Measurements from ENCODE around the gene RPL11.
"Not testable (repeated sequence)": the region's sequence is repeated elsewhere in the genome, so short reads cannot be mapped to it uniquely, and the experiment has no call there.

The RPL11 gene

DNA sequence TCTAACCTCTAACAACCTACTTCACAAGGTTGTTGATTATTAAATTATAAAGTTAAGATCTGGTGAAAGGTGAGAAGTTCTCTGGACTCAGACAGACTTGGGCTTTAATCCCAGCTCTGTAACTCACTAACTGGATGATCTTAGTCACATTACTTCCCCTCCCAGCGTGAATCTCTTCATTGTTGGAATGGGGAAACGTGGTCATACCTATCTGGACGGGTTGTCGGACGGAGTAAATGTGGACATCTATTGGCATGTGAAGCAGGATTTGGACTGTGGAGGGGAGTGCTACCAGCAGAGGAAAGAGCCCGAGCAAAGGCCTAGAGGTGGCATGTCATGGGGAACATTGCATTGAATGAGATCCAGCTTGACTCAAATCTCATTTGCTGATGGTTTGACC is 45.1 kb upstream of the RPL11 start:
- Mint-ChIP-seq H3K36me3 (ENCODE audit: low read depth) (no peaks in the 10 kb centered on the region), H3K9me3 (no peaks in the 10 kb centered on the region), H3K4me3 (no peak overlapping the region), H3K4me1 (peaks cover 28% of the 10 kb centered on the region), H3K27me3 (ENCODE audit: low read depth) (no peaks in the 10 kb centered on the region), H3K27ac (peak overlapping the region in 1 of 3 experiments; percentile 93)
- TF ChIP-seq, protein P1, sequence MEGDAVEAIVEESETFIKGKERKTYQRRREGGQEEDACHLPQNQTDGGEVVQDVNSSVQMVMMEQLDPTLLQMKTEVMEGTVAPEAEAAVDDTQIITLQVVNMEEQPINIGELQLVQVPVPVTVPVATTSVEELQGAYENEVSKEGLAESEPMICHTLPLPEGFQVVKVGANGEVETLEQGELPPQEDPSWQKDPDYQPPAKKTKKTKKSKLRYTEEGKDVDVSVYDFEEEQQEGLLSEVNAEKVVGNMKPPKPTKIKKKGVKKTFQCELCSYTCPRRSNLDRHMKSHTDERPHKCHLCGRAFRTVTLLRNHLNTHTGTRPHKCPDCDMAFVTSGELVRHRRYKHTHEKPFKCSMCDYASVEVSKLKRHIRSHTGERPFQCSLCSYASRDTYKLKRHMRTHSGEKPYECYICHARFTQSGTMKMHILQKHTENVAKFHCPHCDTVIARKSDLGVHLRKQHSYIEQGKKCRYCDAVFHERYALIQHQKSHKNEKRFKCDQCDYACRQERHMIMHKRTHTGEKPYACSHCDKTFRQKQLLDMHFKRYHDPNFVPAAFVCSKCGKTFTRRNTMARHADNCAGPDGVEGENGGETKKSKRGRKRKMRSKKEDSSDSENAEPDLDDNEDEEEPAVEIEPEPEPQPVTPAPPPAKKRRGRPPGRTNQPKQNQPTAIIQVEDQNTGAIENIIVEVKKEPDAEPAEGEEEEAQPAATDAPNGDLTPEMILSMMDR (IDR thresholded peaks at IDR 0.05; ENCODE audit: unreplicated experiment in 3 of 3) = no peak

GRCh38 chr1:23648576-23648975 is 43.0 kb upstream of the RPL11 start:
- TF ChIP-seq, protein P1 (IDR thresholded peaks at IDR 0.05; ENCODE audit: unreplicated experiment in 3 of 3) = no peak
- Mint-ChIP-seq H3K9me3 (no peaks in the 10 kb centered on the region), H3K36me3 (ENCODE audit: low read depth) (no peaks in the 10 kb centered on the region), H3K27ac (peak overlapping the region in 1 of 3 experiments; percentile 30), H3K27me3 (ENCODE audit: low read depth) (no peaks in the 10 kb centered on the region), H3K4me1 (peaks cover 23% of the 10 kb centered on the region), H3K4me3 (no peak overlapping the region)

- H3K4me1 Mint-ChIP-seq = peaks cover 17% of the 10 kb centered on the region
- H3K4me3 Mint-ChIP-seq = not testable (repeated sequence)
Measured at GRCh38 chr1:23649157-23649556, 42.4 kb upstream of the RPL11 start.

DNA sequence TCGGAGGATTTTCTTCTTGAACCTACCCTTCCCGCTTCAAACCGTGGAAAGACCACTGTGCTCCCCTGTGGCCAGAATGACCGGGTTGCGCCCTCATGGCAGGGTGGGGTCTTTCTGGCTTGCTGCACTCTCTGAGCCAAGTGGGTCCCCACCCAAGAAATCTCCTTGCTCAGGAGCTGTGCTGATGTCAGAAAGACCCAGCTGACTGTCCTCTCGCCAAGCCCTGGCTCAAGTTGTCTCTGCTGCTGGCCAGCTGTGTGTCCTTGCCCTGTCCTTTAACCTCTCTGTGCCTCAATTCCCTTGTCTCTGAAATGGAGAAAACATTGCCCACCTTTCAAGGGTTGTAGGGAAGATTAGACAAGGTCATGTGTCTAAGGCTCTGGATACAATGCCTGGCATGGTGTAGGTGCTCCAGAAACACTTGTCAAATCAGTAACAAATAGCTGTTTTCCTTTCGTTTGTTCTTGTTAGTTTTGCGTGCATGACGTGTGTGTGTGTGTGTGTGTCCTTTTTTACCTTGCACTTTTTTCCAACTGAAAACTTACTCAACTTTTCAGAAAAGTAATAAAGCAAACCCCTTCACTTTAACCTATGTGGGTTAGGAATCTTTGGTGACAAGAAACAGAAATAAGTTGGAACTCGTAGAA is 41.1 kb upstream of the RPL11 start:
- Mint-ChIP-seq H3K4me1 (peaks cover 7% of the 10 kb centered on the region), H3K9me3 (no peaks in the 10 kb centered on the region), H3K27ac (peak overlapping the region in 2 of 3 experiments; percentile 33 to 39), H3K36me3 (ENCODE audit: low read depth) (no peaks in the 10 kb centered on the region), H3K4me3 (no peak overlapping the region), H3K27me3 (ENCODE audit: low read depth) (no peaks in the 10 kb centered on the region)
- TF ChIP-seq, protein P1 (IDR thresholded peaks at IDR 0.05; ENCODE audit: unreplicated experiment in 3 of 3) = no peak

More at GRCh38 chr1:23649157-23649556, 42.4 kb upstream of the RPL11 start:
- not testable (repeated sequence) for H3K36me3 Mint-ChIP-seq (ENCODE audit: low read depth); H3K27ac Mint-ChIP-seq; H3K27me3 Mint-ChIP-seq (ENCODE audit: low read depth); H3K9me3 Mint-ChIP-seq

- no peak overlapping the region for H3K4me3 Mint-ChIP-seq
- H3K9me3 Mint-ChIP-seq = no peaks in the 10 kb centered on the region
- peaks cover 7% of the 10 kb centered on the region for H3K4me1 Mint-ChIP-seq
- TF ChIP-seq, protein P1 (IDR thresholded peaks at IDR 0.05; ENCODE audit: unreplicated experiment in 3 of 3) = no peak
- H3K27me3 Mint-ChIP-seq (ENCODE audit: low read depth) = no peaks in the 10 kb centered on the region
- H3K36me3 Mint-ChIP-seq (ENCODE audit: low read depth) = no peaks in the 10 kb centered on the region
- peak overlapping the region; percentile 29 to 46 (median 33) for H3K27ac Mint-ChIP-seq
Measured at GRCh38 chr1:23651069-23651808, 40.4 kb upstream of the RPL11 start.

DNA sequence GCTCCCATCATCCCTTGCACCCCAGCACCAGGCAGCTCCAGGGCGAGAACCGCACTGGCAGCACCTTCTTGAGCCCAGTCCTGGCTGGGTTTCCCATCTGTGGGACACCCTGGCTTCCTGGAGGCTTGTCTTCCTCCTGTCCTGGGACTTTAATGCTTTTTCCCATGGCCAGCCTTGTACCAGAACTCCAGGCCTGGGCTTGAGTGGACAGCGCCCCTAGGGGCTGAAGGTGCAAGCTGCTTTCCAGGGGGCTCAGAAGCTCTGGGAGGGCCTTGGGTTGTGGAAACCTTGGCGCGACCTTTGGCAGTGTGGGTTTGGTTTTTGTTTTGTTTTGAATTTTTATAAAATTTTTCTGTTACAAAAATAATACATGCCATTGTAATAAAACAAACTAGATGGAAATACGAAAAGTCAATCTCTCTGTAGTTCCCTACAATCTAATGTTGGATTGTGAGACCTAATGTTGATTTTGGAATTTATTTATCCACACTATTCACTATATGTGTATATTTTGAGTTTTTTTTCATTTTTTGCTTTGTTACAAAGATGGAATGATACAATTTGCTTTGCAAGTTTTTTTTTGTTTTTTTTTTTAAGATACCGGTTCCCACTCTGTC is 33.8 kb upstream of the RPL11 start:
- TF ChIP-seq, protein P1 (IDR thresholded peaks at IDR 0.05; ENCODE audit: unreplicated experiment in 3 of 3) = peak; percentile 76 to 89 (median 80)
- H3K27me3 Mint-ChIP-seq (ENCODE audit: low read depth) = no peaks in the 10 kb centered on the region
- no peak overlapping the region for H3K4me3 Mint-ChIP-seq
- no peaks in the 10 kb centered on the region for H3K36me3 Mint-ChIP-seq (ENCODE audit: low read depth)
- no peaks in the 10 kb centered on the region for H3K4me1 Mint-ChIP-seq
- peak overlapping the region in 1 of 3 experiments; percentile 47 for H3K27ac Mint-ChIP-seq
- no peaks in the 10 kb centered on the region for H3K9me3 Mint-ChIP-seq
